Measurements from ENCODE around the gene CCNI.

CCNI gene

DNA sequence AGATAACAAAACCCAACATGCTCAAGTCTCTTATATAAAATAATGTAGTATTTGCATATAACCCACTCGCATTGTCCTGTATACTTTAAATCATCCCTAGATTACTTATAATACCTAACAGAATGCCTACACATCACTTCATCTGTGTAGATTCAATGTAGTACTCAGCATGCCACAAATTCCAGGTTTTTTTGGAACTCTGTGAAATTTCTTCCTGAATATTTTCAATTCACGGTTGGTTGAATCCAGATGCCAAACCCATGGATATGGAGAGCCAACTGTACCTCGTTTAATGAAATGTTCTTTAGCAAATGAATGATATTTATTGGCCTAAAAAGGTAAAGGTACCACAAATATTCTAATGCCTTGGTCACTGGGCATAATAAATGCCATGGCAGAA is 24.8 kb downstream of the CCNI start:
- H3K4me3 ChIP-seq (ENCODE audit: low read depth, low read length): no peak overlapping the region
- TF ChIP-seq, protein P1, sequence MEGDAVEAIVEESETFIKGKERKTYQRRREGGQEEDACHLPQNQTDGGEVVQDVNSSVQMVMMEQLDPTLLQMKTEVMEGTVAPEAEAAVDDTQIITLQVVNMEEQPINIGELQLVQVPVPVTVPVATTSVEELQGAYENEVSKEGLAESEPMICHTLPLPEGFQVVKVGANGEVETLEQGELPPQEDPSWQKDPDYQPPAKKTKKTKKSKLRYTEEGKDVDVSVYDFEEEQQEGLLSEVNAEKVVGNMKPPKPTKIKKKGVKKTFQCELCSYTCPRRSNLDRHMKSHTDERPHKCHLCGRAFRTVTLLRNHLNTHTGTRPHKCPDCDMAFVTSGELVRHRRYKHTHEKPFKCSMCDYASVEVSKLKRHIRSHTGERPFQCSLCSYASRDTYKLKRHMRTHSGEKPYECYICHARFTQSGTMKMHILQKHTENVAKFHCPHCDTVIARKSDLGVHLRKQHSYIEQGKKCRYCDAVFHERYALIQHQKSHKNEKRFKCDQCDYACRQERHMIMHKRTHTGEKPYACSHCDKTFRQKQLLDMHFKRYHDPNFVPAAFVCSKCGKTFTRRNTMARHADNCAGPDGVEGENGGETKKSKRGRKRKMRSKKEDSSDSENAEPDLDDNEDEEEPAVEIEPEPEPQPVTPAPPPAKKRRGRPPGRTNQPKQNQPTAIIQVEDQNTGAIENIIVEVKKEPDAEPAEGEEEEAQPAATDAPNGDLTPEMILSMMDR (IDR thresholded peaks at IDR 0.05; ENCODE audit: insufficient read depth, low read depth, low read length, missing control alignments): no peak
- no peak for DNase-seq (ENCODE audit: low read depth)

DNA sequence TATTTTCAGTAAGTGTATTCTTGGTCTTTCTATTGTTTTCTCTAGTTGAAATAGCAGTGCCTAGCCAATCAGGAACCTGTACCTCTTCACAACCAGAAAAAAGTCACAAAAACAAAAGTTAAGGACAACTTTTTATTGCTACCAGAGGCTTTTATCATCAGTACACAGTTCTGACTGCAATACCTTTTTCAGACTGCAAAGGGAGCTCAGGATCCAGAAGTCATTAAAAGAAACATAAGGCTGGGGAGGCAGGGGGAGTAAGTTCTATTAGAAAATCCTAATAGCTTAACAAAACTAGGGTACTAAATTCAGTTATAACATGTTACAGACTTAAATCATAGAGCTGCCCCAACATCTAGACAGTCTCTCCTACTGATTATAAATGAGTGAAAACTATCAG is 28.8 kb downstream of the CCNI start:
- no peak overlapping the region for H3K4me3 ChIP-seq (ENCODE audit: low read depth, low read length)
- peak; percentile 19 for DNase-seq (ENCODE audit: low read depth)
- TF ChIP-seq, protein P1 (IDR thresholded peaks at IDR 0.05; ENCODE audit: insufficient read depth, low read depth, low read length, missing control alignments): peak; percentile 10

DNA sequence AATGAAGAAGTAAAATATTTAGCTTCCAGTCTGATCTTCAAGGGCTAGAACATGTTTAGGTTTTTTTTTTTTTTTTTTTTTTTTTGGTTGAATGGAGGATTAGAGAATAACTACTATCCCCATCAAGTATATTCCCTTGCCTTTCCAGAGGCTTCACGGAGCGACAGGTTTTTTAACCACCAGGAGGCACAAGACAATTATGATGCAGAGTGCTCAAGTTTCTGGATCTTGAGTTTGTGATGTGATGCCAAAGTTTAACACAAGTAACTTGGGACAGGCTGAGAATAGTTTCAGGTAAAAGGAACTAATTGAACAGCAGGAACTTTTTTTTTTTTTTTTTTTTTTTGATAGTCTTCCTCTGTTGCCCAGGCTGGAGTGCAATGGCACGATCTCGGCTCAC is 30.3 kb downstream of the CCNI start:
- DNase-seq (ENCODE audit: low read depth): no peak
- no peak overlapping the region for H3K4me3 ChIP-seq (ENCODE audit: low read depth, low read length)
- TF ChIP-seq, protein P1 (IDR thresholded peaks at IDR 0.05; ENCODE audit: insufficient read depth, low read depth, low read length, missing control alignments): peak; percentile 1

DNA sequence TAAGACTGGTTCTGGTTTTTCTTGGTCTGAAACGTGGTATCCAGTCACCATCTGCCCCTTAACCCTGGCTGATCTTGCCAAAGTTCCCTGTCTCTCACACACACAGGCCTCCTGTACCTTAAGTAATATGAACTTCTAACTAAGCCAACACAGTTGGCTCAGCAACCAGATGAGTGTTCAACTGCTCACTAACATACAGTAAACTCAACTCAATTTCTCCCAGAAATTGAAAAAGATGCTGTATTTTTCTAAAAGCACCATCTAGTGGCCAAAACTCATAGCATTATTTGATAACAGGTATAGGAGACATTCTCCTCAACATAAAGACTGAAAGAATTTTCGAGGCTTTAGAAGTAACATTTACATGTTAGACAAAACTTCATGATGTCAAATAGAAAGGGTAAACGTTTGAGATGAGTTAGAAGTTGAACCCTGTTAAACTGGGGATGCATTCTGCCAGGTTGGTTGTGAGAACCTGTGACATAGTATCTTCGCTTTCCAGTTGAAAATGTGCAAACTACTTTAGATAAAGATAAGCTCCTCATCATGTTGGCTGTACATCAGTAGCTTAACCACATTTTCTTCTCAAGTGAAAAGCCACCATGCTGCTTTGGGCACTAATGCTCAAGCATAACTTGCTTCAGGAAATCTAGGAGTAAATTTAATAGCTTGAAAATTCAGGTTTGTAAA is 31.2 kb downstream of the CCNI start:
- DNase-seq (ENCODE audit: low read depth): peak; percentile 41
- TF ChIP-seq, protein P1 (IDR thresholded peaks at IDR 0.05; ENCODE audit: insufficient read depth, low read depth, low read length, missing control alignments): peak; percentile 51
- H3K4me3 ChIP-seq (ENCODE audit: low read depth, low read length): no peak overlapping the region

DNA sequence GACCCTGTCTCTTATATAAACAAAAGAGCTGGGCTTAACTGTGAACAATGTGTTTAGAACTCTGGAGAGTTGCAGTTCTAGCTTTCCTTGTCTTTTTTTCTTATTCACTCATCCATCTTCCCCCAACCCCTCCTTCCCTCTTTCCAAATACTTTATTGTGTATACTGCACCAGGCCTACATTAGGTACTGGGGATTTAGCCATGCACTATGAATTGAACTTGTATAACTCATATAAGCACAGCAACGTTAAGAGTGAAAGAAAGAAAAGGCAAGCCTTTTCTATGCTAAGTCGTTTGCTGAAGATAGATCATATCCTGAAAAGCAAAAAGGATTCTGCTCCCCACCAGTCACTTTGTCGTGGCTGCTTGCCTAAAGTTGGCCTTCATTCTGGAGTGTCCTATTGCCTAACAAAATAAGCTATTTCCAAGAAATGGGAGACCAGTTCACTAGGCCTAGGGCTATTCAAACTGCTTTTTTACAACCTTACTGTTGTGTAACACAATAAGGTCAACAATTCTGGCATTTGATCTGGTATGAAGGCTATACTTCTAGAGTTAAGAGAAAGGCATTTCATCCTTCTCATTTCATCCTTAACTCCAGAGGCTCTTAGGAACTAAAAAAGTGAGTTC is 32.2 kb downstream of the CCNI start:
- DNase-seq (ENCODE audit: low read depth): no peak
- no peak overlapping the region for H3K4me3 ChIP-seq (ENCODE audit: low read depth, low read length)
- TF ChIP-seq, protein P1 (IDR thresholded peaks at IDR 0.05; ENCODE audit: insufficient read depth, low read depth, low read length, missing control alignments): no peak

DNA sequence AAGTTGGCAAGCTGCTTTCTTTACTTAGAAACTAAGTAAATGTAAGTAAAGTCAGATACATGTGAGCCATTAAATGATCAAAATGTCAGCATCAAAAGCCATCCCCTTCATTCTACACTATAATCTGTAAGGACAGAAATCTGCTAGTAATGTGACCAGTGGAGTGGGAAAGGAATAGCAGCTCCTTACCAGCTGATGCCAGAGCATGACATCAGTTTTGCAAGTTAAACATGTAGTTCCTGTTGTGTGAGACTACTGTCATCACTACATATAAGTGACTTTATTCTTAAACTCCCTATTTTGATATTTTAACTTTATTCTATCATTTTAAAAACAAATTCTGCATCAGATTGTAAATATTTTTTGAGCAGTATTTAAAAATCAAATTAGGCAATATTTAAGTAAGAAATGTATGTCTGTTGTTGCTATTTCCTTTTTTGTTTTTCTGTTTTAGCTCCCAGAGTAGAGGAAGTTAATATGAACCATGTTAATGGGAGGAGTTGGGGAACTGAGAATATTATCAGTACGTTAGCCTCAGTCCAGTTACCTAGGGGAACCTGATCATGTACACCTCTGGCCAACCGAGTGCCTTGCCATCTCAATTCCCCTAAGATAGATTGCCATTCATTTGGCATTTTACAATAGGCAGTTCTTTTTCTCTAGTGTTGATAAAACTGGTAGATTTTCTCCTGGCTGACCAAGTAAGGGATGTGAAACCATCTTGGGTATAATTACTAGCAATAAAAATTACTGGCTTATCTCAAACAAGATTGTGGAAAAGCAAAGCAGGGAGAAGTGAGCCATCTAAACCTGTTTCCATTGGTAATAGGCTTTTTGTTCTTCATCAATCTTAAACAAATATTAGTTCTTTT is 34.7 kb downstream of the CCNI start:
- H3K4me3 ChIP-seq (ENCODE audit: low read depth, low read length): no peak overlapping the region
- TF ChIP-seq, protein P1 (IDR thresholded peaks at IDR 0.05; ENCODE audit: insufficient read depth, low read depth, low read length, missing control alignments): no peak
- no peak for DNase-seq (ENCODE audit: low read depth)
